Measurements from ENCODE around the gene AVP. TPM values are rescaled to one million over a fixed set of nuclear protein-coding genes. Genes with fewer than 3 reads are reported as not detected.
"Not testable (repeated sequence)": the region's sequence is repeated elsewhere in the genome, so short reads cannot be mapped to it uniquely, and the experiment has no call there.

Gene AVP
- total RNA-seq, 2 donors from 2014 or later, result not detected

DNA sequence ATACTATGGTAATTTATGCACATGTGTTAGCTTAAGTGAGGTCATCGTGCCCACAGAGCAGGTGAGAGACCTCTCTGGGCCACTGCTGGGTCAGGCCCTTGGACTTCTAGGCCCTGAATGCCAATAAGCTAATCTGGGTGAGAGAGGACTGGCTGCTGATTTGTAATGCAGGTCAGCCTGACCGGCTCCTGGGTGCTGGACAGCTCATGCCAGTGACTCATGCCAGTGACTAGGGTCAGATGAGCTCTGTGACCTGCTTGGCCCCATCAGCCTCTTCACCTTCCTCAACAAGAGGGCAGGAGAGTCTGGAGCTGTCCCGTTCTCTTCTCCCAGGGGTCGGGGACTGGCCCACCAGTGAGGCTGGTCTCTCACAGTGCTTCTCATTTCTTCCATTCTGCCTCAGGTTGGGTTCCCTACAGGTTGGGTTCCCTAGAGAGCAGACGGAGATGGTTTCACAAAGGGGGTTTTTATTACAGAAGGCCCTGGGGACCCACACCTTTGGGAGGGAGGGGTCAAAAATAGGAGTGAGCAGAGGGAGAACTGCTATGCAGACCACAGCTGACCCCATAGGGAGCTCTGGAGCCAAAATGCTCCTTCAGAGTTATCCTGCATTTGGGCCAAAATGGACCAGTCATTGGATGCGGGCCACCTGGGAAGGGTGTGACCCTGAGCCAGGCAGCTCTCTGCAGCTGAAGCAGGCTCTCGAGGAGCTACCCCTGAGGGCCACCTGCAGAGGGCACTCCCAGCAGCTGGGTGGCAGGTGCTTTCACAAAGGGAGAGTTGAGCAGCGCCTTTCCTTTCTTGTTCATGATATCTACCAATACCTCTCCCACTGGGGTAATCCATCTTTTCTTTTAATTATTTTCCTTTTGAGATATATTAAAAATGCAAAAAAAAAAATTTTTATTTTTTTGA is 15.3 kb downstream of the AVP start:
- Mint-ChIP-seq H3K4me1 (ENCODE audit: low read depth in 2 of 2) (peaks cover 9 to 11% of the 10 kb centered on the region in 2 donors), H3K9me3 (no peaks in the 10 kb centered on the region), H3K27me3 (peaks cover 8% of the 10 kb centered on the region in 2 donors), H3K27ac (no peak overlapping the region), H3K4me3 (no peak overlapping the region), H3K36me3 (no peaks in the 10 kb centered on the region)
- DNase-seq (ENCODE audit: low spot score), result no peak
- ATAC-seq, result peak in 1 of 2 donors; percentile 33

DNA sequence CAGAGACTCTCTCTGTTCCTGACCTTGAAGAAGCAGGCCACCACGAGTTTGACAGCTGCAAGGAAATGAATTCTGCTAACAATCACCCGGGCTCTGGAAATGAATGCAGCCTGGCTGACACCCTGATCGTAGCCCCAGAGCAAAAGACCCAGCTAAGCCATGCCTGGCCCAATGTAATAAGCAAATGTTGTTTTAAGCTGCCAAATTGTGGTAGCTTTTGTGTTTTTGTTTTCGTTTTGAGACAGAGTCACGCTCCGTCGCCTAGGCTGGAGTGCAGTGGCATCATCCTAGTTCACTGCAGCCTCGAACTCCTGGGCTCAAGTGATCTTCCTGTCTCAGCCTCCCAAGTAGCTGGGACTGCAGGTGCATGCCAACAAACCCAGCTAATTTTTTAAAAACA is 16.4 kb downstream of the AVP start:
- H3K36me3 Mint-ChIP-seq, result no peaks in the 10 kb centered on the region
- H3K4me3 Mint-ChIP-seq, result no peak overlapping the region
- peaks cover 8% of the 10 kb centered on the region in 2 donors for H3K27me3 Mint-ChIP-seq
- ATAC-seq (no peak), DNase-seq (ENCODE audit: low spot score) (no peak)
- H3K4me1 Mint-ChIP-seq (ENCODE audit: low read depth in 2 of 2), result peaks cover 9 to 11% of the 10 kb centered on the region in 2 donors
- H3K9me3 Mint-ChIP-seq, result no peaks in the 10 kb centered on the region
- H3K27ac Mint-ChIP-seq, result no peak overlapping the region

DNA sequence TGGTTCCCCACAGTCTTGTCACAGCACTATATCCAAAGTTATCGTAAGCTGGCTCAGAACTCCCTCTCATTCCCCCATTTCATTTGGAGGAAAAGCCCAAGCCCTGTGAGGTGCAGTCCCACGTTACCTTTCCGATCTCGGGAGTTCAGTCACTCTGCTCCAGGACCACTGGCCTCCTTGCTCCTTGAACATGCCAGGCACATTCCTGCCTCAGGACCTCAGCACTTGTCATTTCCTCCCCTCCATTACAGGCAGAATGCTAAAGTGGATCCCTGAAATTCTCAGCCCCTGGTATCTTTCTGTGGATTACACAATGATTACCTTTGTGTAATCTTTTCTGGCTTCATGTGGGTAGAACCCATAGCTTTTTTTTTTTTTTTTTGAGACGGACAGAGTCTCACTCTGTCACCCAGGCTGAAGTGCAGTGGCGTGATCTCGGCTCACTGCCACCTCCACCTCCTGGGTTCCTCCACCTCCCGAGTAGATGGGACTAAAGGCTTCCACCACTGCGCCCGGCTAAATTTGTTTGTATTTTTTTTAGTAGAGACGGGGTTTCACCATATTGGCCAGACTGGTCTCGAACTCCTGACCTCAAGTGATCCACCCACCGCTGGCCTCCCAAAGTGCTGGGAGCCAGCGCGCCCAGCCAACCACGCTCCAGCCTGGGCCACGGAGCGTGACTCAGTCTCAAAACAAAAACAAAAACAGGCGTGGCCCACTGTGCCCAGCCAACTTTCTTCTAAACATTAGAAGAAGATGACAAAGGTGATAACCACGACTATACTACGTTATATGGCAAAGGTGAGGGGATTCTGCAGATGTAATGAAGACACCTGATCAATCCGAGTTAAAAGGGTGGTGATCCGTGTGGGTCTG is 17.1 kb downstream of the AVP start:
- H3K9me3 Mint-ChIP-seq, result no peaks in the 10 kb centered on the region
- no peak overlapping the region for H3K4me3 Mint-ChIP-seq
- peaks cover 9 to 10% of the 10 kb centered on the region in 2 donors for H3K4me1 Mint-ChIP-seq (ENCODE audit: low read depth in 2 of 2)
- H3K27ac Mint-ChIP-seq, result no peak overlapping the region
- H3K27me3 Mint-ChIP-seq, result peaks cover 7 to 8% of the 10 kb centered on the region in 2 donors
- ATAC-seq (no peak), DNase-seq (ENCODE audit: low spot score) (no peak)
- no peaks in the 10 kb centered on the region for H3K36me3 Mint-ChIP-seq

DNA sequence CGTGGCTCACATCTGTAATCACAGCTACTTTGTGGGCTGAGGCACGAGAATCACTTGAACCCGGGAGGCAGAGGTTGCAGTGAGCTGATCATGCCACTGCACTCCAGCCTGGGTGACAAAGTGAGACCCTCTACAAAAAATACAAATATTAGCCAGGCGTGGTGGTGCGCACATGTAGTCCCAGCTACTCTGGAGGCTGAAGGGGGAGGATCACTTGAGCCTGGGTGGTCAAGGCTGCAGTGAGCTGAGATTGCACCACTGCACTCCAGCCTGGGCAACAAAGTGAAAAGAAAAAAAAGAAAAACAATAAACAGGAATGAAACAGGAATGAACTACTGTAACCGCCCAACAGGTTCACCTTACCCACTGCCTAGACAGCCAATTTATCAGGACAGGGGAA is 20.4 kb downstream of the AVP start:
- DNase-seq (ENCODE audit: low spot score); H3K9me3 Mint-ChIP-seq; H3K4me1 Mint-ChIP-seq (ENCODE audit: low read depth in 2 of 2); ATAC-seq; H3K27ac Mint-ChIP-seq; H3K36me3 Mint-ChIP-seq; H3K27me3 Mint-ChIP-seq; H3K4me3 Mint-ChIP-seq: not testable (repeated sequence)

DNA sequence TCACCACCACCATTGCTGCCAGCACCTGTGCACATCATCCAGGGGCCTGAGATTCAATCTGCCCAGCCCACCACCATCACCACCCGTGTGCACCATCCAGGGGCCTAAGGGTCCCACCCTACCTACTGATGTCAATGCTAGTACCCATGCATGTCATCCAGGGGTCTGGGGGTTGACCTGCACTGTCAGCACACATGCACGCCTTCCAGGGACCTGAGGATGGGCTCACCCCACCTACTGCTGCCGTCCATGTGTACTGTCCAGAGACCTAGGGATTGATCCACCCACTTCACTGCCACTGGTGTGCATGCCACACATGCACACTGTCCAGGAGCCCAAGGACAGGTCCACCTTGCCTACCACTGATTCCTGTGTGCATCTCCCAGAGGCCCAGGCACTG is 25.0 kb downstream of the AVP start:
- Mint-ChIP-seq H3K4me3 (no peak overlapping the region), H3K9me3 (no peaks in the 10 kb centered on the region), H3K4me1 (ENCODE audit: low read depth in 2 of 2) (no peaks in the 10 kb centered on the region), H3K36me3 (no peaks in the 10 kb centered on the region), H3K27me3 (no peaks in the 10 kb centered on the region), H3K27ac (no peak overlapping the region)
- DNase-seq (ENCODE audit: low spot score) (no peak), ATAC-seq (peak in 1 of 2 donors; percentile 20)

GRCh38 chr20:3051385-3052019 is 33.0 kb downstream of the AVP start:
- Mint-ChIP-seq H3K36me3 (peaks cover 5% of the 10 kb centered on the region), H3K27me3 (no peaks in the 10 kb centered on the region), H3K4me3 (no peak overlapping the region), H3K9me3 (no peaks in the 10 kb centered on the region), H3K4me1 (ENCODE audit: low read depth in 2 of 2) (peaks cover 6 to 7% of the 10 kb centered on the region in 2 donors), H3K27ac (no peak overlapping the region)
- ATAC-seq (no peak), DNase-seq (ENCODE audit: low spot score) (no peak)

GRCh38 chr20:3047486-3048419 is 36.8 kb downstream of the AVP start:
- H3K4me3 Mint-ChIP-seq, result peak overlapping the region; percentile 96
- peak overlapping the region in 1 of 2 donors; percentile 17 for H3K27ac Mint-ChIP-seq
- peaks cover 15 to 18% of the 10 kb centered on the region in 2 donors for H3K4me1 Mint-ChIP-seq (ENCODE audit: low read depth in 2 of 2)
- DNase-seq (ENCODE audit: low spot score) (no peak), ATAC-seq (no peak)
- no peaks in the 10 kb centered on the region for H3K9me3 Mint-ChIP-seq
- H3K27me3 Mint-ChIP-seq, result no peaks in the 10 kb centered on the region
- peaks cover 5% of the 10 kb centered on the region for H3K36me3 Mint-ChIP-seq

GRCh38 chr20:3046677-3047462 is 37.7 kb downstream of the AVP start:
- Mint-ChIP-seq H3K27me3 (no peaks in the 10 kb centered on the region), H3K36me3 (peaks cover 7% of the 10 kb centered on the region), H3K4me1 (ENCODE audit: low read depth in 2 of 2) (peaks cover 17 to 18% of the 10 kb centered on the region in 2 donors), H3K4me3 (peak overlapping the region; percentile 96), H3K9me3 (no peaks in the 10 kb centered on the region), H3K27ac (peak overlapping the region in 1 of 2 donors; percentile 17)
- DNase-seq (ENCODE audit: low spot score) (no peak), ATAC-seq (no peak)

DNA sequence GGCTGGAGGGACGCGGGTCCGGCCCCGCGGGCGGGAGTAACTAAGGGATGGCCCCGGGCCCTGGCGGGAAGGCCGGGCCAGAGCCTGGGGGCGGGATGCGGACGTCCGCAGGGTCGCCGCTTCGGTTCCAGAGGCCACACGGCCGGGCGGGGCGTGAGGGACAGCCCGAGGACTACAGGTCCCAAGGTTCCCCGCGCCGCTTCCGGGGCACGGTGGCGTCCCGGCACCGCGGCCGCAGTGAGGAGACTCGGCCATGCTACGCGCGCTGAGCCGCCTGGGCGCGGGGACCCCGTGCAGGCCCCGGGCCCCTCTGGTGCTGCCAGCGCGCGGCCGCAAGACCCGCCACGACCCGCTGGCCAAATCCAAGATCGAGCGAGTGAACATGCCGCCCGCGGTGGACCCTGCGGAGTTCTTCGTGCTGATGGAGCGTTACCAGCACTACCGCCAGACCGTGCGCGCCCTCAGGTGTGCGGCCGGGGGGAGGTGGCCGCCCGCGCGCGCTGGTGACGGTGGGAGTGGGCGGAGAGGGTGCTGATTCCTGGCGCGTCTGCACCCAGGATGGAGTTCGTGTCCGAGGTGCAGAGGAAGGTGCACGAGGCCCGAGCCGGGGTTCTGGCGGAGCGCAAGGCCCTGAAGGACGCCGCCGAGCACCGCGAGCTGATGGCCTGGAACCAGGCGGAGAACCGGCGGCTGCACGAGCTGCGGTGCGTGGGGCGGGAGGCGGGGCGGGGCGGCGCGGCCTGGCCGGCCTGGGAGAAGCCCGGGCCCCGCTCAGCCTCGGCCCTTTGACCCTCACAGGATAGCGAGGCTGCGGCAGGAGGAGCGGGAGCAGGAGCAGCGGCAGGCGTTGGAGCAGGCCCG is 38.5 kb downstream of the AVP start, which contains the start of gene MRPS26:
MRPS26 (plus strand) TSS at position 237 of the 861 bp plus-strand sequence; CDS start at position 254, 17 bp downstream.
- Mint-ChIP-seq H3K4me1 (ENCODE audit: low read depth in 2 of 2) (peaks cover 18 to 23% of the 10 kb centered on the region in 2 donors), H3K27ac (peak within 1 kb of the TSS; percentile 76 to 79), H3K9me3 (no peaks in the 10 kb centered on the region), H3K4me3 (peak within 1 kb of the TSS; percentile 96), H3K27me3 (no peaks in the 10 kb centered on the region), H3K36me3 (peaks cover 11% of the 10 kb centered on the region)
- ATAC-seq, result peak; percentile 96 to 97
- peak; percentile 89 for DNase-seq (ENCODE audit: low spot score)

DNA sequence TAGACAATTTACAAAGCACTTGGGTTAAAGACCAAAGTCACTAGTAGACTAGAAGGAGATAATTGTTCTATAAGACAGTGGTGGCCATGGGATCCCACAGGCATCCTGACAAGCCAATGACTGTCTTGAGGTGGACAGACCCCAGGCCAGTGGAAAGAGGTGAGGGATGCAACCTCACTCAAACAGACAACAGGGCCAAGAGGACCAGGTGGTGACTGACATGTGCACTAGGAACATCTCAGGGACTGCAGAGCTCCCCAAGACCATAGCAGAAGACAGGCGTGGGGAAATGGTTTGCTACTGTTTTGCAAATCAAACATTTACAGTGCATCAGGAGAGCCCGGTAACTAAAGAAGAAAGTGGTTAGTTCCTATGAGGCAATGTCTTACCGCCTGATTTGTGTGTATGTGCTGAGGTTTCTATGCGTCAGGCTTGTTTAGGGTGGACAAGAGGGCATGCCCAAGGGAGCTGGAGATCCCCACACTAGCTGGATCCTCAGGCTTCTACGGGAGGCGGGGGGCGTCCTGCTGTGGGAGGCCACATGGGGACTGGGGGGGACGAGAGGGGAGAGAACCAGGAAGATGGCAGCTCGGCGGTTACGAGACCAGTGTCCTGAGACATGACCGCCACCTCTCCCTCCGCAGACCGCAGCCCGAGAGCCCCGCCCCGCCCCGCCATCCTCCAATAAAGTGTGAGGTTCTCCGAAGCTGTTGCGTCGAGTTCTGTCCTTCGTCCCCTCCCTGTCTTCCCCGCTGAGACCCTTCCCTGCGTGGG is 39.3 kb downstream of the AVP start:
- no peak for DNase-seq (ENCODE audit: low spot score)
- Mint-ChIP-seq H3K27me3 (no peaks in the 10 kb centered on the region), H3K4me1 (ENCODE audit: low read depth in 2 of 2) (peaks cover 20 to 23% of the 10 kb centered on the region in 2 donors), H3K4me3 (peak overlapping the region; percentile 96), H3K27ac (peak overlapping the region; percentile 76 to 79), H3K9me3 (no peaks in the 10 kb centered on the region), H3K36me3 (peaks cover 11% of the 10 kb centered on the region)
- peak; percentile 80 to 84 for ATAC-seq
